GM19452 (cell line): ENCODE measurements around the gene TMED8.

Experiments used
- ATAC-seq: cut with Tn5 transposase; IDR thresholded peaks from one replicate; pipeline ENCODE4 v1.9.1; 2021; ENCODE audit not compliant: unreplicated experiment

TMED8 gene

DNA sequence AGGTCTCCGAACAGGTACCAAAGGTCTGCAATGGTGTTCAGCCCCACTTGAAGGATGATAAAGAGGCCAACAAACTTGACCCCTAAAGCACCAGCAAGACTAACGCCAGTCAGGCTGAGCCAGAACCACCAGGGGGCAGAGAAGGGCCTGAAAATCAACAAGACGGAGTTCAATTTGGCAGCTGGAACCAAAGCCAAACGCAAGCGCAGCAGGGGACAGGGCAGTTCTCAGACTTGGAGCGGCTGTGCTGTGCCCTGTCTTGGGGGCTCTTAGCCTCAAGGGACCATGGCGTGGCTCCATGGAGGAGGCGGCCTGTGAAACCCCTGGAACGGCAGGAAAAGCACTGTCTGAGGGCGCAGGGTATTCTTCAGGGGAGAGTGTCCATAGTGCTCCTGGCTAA, 75.8 kb downstream of the TMED8 start:
- ATAC-seq: no peak

- ATAC-seq: no peak
Measured at GRCh38 chr14:77299771-77300170, 77.1 kb downstream of the TMED8 start.

DNA sequence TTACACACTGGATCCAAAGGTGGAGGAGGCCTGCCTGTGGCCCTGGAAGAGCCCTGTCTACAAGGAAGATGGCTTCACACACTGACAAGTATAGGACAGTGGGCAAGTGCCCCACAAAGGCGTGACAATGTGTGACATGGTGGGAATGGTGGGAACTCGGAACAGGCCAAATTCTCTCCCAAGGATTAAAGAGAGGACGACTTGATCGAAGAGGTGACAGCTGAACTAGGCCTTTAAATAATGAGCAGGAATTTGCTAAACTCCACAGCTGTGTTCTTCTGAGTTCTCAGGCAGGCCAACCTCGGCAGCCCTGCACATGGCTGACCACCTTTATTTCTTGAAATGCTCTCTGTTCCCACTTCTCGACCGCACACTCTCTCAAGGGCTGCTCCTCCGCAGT, 80.0 kb downstream of the TMED8 start:
- no peak for ATAC-seq

GRCh38 chr14:77296155-77296554, 80.7 kb downstream of the TMED8 start:
- ATAC-seq: no peak

DNA sequence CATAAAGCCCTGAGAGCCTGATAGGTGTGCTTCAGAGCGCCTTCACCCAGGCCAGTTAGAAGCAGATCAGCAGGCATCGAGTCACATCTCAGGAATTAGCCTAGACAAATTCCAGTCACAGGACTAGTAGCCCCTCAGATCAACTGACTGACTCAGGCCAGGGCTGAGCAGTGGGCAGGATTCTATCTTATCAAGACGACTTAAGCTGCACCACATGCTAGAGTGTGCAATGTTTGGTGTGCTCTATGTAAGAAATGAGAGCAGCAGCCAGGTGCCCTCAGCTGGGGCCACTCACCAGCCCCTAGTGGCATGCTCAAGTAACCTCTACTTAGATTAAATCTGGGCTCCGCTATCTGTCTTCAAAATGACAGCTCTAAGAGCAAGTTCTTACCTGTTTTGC, 86.2 kb downstream of the TMED8 start:
- ATAC-seq: no peak

DNA sequence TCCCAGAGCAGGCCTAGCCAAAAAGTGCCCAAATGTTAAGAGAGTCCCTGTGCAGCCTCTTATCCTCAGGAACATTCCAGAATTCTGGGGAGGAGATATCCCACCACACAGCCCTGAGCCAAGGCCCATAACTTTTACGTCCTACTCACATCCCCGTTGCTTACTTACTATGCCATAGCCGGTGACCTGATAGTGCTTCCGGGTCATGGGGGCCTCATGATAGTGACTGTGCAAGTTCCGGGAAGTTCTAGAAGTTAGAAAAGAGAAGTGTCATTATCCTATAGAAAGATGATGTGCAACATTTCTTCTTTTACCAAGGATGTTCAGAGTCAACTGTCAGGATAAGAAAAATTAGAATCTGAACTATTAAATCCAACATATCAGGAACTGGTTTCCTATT, 90.3 kb downstream of the TMED8 start:
- no peak for ATAC-seq
